ENCODE data around the gene AMELY. TPM values are rescaled to one million over a fixed set of nuclear protein-coding genes. Genes with fewer than 3 reads are reported as not detected.

The AMELY gene
- total RNA-seq, 1 donor from 2014 or later, result not detected

Other genes starting within 250 kb of the AMELY start
- 1.6 TPM for gene TBL1Y, start 1.1 kb downstream of the AMELY start, total RNA-seq

Data from frontal cortex (tissue), 1 donor.